ENCODE data around the gene SPNS3. TPM values are rescaled to one million over a fixed set of nuclear protein-coding genes. Genes with fewer than 3 reads are reported as not detected.

The SPNS3 gene
- total and polyA plus RNA-seq, 2 of the 8 experiments (the other 6 are each of a cell fraction or from before 2014, with no cell fraction given), result not detected

DNA sequence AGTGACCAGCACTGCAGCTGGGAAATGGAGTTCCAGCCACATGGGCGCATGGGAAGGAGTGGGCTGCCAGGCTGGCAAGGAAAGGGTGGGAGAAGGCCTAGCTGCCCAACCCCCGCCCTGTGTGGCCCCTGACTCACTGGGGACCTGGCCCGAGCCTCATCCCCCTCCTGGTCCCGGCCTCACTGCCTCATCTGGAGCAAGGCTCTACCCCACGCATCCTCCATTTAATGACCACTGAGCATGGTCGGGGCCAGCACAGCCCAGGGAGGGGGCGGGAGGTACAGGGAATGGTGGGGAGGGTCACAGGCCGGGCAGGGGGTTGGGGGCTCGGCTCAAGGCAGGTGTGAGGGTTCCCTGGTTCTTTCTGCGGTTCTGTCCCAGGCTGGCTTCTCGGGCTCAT lies 81.0 kb downstream of the SPNS3 start (continued):
- TF ChIP-seq RBBP5 (IDR thresholded peaks at IDR 0.05; ENCODE audit: borderline replicate concordance, low read depth, low read length) (no peak), YY1 (IDR thresholded peaks at IDR 0.05; ENCODE audit: low read depth, low read length) (no peak), KDM4A (IDR thresholded peaks at IDR 0.05; ENCODE audit: low read depth, low read length, severe bottlenecking) (no peak), JUN (IDR thresholded peaks at IDR 0.05; ENCODE audit: low read depth, low read length) (no peak), TBP (IDR thresholded peaks at IDR 0.05; ENCODE audit: low read depth, low read length) (no peak), TAF7 (optimal IDR thresholded peaks at IDR 0.05; ENCODE audit: borderline replicate concordance, low read depth, low read length) (no peak)
